Neuronal stem cell (in vitro differentiated cells): ENCODE measurements around the gene PTCD3.

Experiments used
- DNase-seq: peaks from one replicate; pipeline ENCODE4 v3.0.0-alpha.2; 2013; ENCODE audit warnings: low spot score
- H2AFZ ChIP-seq: one replicate; pipeline ENCODE4 v1.6.1; 2013; ENCODE audit warnings: mild to moderate bottlenecking, low read length, inconsistent platforms
- H2AK5ac ChIP-seq: 2 replicates; pipeline ENCODE4 v1.6.1; 2013; ENCODE audit warnings: low read depth, mild to moderate bottlenecking, inconsistent platforms, low read length, moderate library complexity, mixed read lengths
- H2BK120ac ChIP-seq: 2 replicates; pipeline ENCODE4 v1.6.1; 2013; ENCODE audit warnings: low read depth, mild to moderate bottlenecking, inconsistent platforms, low read length, moderate library complexity, mixed read lengths
- H2BK12ac ChIP-seq: one replicate; pipeline ENCODE4 v1.6.1; 2013; ENCODE audit warnings: low read length, inconsistent platforms
- H2BK15ac ChIP-seq: 2 replicates; pipeline ENCODE4 v1.6.1; 2013; ENCODE audit warnings: mild to moderate bottlenecking, low read length, inconsistent platforms, mixed read lengths
- H2BK5ac ChIP-seq: one replicate; pipeline ENCODE4 v1.6.1; 2013; ENCODE audit warnings: inconsistent platforms, mild to moderate bottlenecking, low read length, moderate library complexity
- H3K14ac ChIP-seq: one replicate; pipeline ENCODE4 v1.6.1; 2013; ENCODE audit warnings: low read length, inconsistent platforms
- H3K18ac ChIP-seq: 2 replicates; pipeline ENCODE4 v1.6.1; 2013; ENCODE audit warnings: low read length, inconsistent platforms
- H3K23ac ChIP-seq: 2 replicates; pipeline ENCODE4 v1.6.1; 2013; ENCODE audit warnings: low read depth, mild to moderate bottlenecking, mixed read lengths, low read length, inconsistent platforms; ENCODE audit not compliant: poor library complexity
- H3K27ac ChIP-seq: replicated peaks from 3 replicates; pipeline ENCODE4 v1.5.1; 2013; ENCODE audit warnings: low read length, inconsistent platforms
- H3K27me3 ChIP-seq, 3 experiments: 2 replicates each; pipeline ENCODE4 v1.6.1; 2013; ENCODE audit warnings: low read length in 3 of 3, mild to moderate bottlenecking in 2 of 3, inconsistent platforms in 1 of 3, low read depth in 1 of 3, mixed read lengths in 1 of 3, moderate library complexity in 1 of 3; ENCODE audit not compliant: control insufficient read depth in 3 of 3, insufficient read depth in 3 of 3
- H3K36me3 ChIP-seq, 2 donors: replicated peaks in 1 of 2; 2 replicates each; pipeline ENCODE4 v1.6.1; 2013; ENCODE audit warnings: low read length in 2 of 2; ENCODE audit not compliant: control insufficient read depth in 2 of 2, insufficient read depth in 2 of 2
- H3K4ac ChIP-seq: 2 replicates; pipeline ENCODE4 v1.6.1; 2013; ENCODE audit warnings: inconsistent platforms, mild to moderate bottlenecking, low read length, moderate library complexity
- H3K4me1 ChIP-seq, 2 donors: 1 replicate in 1 of 2; 2 replicates in 1 of 2; pipeline ENCODE4 v1.6.1; 2013; ENCODE audit warnings: low read length in 2 of 2, low read depth in 1 of 2; ENCODE audit not compliant: control insufficient read depth in 2 of 2, insufficient read depth in 1 of 2
- H3K4me2 ChIP-seq: one replicate; pipeline ENCODE4 v1.6.1; 2013; ENCODE audit warnings: mild to moderate bottlenecking, low read length, inconsistent platforms; ENCODE audit not compliant: insufficient read depth, poor library complexity, severe bottlenecking
- H3K4me3 ChIP-seq, 2 donors: 2 replicates each; pipeline ENCODE4 v1.5.1; 2013; ENCODE audit warnings: low read length in 2 of 2, mild to moderate bottlenecking in 2 of 2, inconsistent platforms in 1 of 2, moderate library complexity in 1 of 2
- H3K79me1 ChIP-seq: one replicate; pipeline ENCODE4 v1.6.1; 2013; ENCODE audit warnings: low read depth, mild to moderate bottlenecking, inconsistent platforms, low read length, moderate library complexity
- H3K9ac ChIP-seq: one replicate; pipeline ENCODE4 v1.6.1; 2013; ENCODE audit warnings: mild to moderate bottlenecking, low read depth, low read length, inconsistent platforms; ENCODE audit not compliant: poor library complexity
- H3K9me3 ChIP-seq, 2 donors: replicated peaks in 1 of 2; 2 replicates each; pipeline versions ENCODE3 to v1.6.1; 2013; ENCODE audit warnings: low read length in 2 of 2, mild to moderate bottlenecking in 2 of 2, inconsistent platforms in 1 of 2, low read depth in 1 of 2, mixed read lengths in 1 of 2, moderate library complexity in 1 of 2; ENCODE audit not compliant: control insufficient read depth in 2 of 2, insufficient read depth in 1 of 2
- H4K8ac ChIP-seq: one replicate; pipeline ENCODE4 v1.6.1; 2013; ENCODE audit warnings: low read depth, mild to moderate bottlenecking, inconsistent platforms, low read length, moderate library complexity
- H4K91ac ChIP-seq: one replicate; pipeline ENCODE4 v1.6.1; 2013; ENCODE audit warnings: low read length, low read depth, mild to moderate bottlenecking, inconsistent platforms; ENCODE audit not compliant: poor library complexity
- WGBS, 2 donors: extraction: QIAGEN DNeasy Blood & Tissue Kit; methylation state at CpG; one replicate each; pipeline ENCODE4 v1.1.7; 2013; ENCODE audit warnings: missing lambda C conversion rate in 2 of 2, mixed read lengths in 1 of 2; ENCODE audit not compliant: insufficient read length in 2 of 2, insufficient replicate concordance in 1 of 2; ENCODE audit errors: extremely low coverage in 2 of 2; 5-methylcytosine and 5-hydroxymethylcytosine counted together

Gene PTCD3

GRCh38 chr2:86172610-86173009 is 66.6 kb downstream of the PTCD3 start:
- Histone ChIP-seq H2BK120ac (no peak overlapping the region), H3K4ac (no peak overlapping the region), H3K27ac (no peak overlapping the region), H3K4me1 (no peaks in the 10 kb centered on the region), H3K18ac (no peak overlapping the region), H3K79me1 (no peaks in the 10 kb centered on the region), H2BK12ac (no peak overlapping the region), H2AK5ac (no peak overlapping the region), H4K8ac (no peak overlapping the region), H2AFZ (no peak overlapping the region), H3K4me3 (no peak overlapping the region), H3K9ac (no peak overlapping the region), H2BK5ac (no peak overlapping the region), H4K91ac (no peak overlapping the region), H3K36me3 (peaks cover 7 to 97% of the 10 kb centered on the region in 2 donors), H3K9me3 (no peaks in the 10 kb centered on the region), H3K23ac (no peak overlapping the region), H3K14ac (no peak overlapping the region), H3K4me2 (no peak overlapping the region), H3K27me3 (no peaks in the 10 kb centered on the region), H2BK15ac (no peak overlapping the region)
- DNase-seq = no peak
- no CpG with 5 or more reads among the region's 2 CpGs for WGBS, 2 donors

- H2BK15ac ChIP-seq = no peak overlapping the region
- no peak overlapping the region for H3K4me2 ChIP-seq
- no peak overlapping the region for H2BK12ac ChIP-seq
- no peak overlapping the region for H2AFZ ChIP-seq
- no CpG with 5 or more reads among the region's 2 CpGs for WGBS, 2 donors
- H3K23ac ChIP-seq = no peak overlapping the region
- H3K27ac ChIP-seq = no peak overlapping the region
- no peak overlapping the region for H3K9ac ChIP-seq
- H3K4me3 ChIP-seq = no peak overlapping the region
- no peak overlapping the region for H4K91ac ChIP-seq
- no peak overlapping the region for H2AK5ac ChIP-seq
- no peaks in the 10 kb centered on the region for H3K9me3 ChIP-seq
- H3K27me3 ChIP-seq = no peaks in the 10 kb centered on the region
- no peak for DNase-seq
- H2BK120ac ChIP-seq = no peak overlapping the region
- H4K8ac ChIP-seq = no peak overlapping the region
- no peaks in the 10 kb centered on the region for H3K79me1 ChIP-seq
- no peak overlapping the region for H2BK5ac ChIP-seq
- no peak overlapping the region for H3K14ac ChIP-seq
- H3K18ac ChIP-seq = no peak overlapping the region
- no peaks in the 10 kb centered on the region for H3K4me1 ChIP-seq
- no peak overlapping the region for H3K4ac ChIP-seq
- H3K36me3 ChIP-seq = peaks cover 8 to 96% of the 10 kb centered on the region in 2 donors
Measured at GRCh38 chr2:86174445-86174844, 68.4 kb downstream of the PTCD3 start.

- H3K36me3 ChIP-seq = peaks cover 10 to 93% of the 10 kb centered on the region in 2 donors
Measured at GRCh38 chr2:86175828-86176227, 69.8 kb downstream of the PTCD3 start.

GRCh38 chr2:86176597-86176996 is 70.6 kb downstream of the PTCD3 start:
- Histone ChIP-seq H3K23ac (no peak overlapping the region), H2BK12ac (no peak overlapping the region), H4K8ac (no peak overlapping the region), H3K27ac (no peak overlapping the region), H3K9me3 (no peaks in the 10 kb centered on the region), H3K36me3 (peaks cover 11 to 92% of the 10 kb centered on the region in 2 donors), H3K4me3 (no peak overlapping the region), H3K14ac (no peak overlapping the region), H3K4ac (no peak overlapping the region), H2AK5ac (no peak overlapping the region), H3K4me2 (no peak overlapping the region), H3K9ac (no peak overlapping the region), H2AFZ (no peak overlapping the region), H3K79me1 (peaks cover 3% of the 10 kb centered on the region), H3K27me3 (no peaks in the 10 kb centered on the region), H4K91ac (no peak overlapping the region), H3K4me1 (no peaks in the 10 kb centered on the region), H2BK15ac (no peak overlapping the region), H2BK120ac (no peak overlapping the region), H3K18ac (no peak overlapping the region), H2BK5ac (no peak overlapping the region)
- no peak for DNase-seq

More at GRCh38 chr2:86175828-86176227, 69.8 kb downstream of the PTCD3 start:
- H3K9me3 ChIP-seq = no peaks in the 10 kb centered on the region
- H2BK5ac ChIP-seq = no peak overlapping the region
- no peak overlapping the region for H3K23ac ChIP-seq
- no peak overlapping the region for H4K8ac ChIP-seq
- H2BK15ac ChIP-seq = no peak overlapping the region
- H3K9ac ChIP-seq = no peak overlapping the region
- H3K14ac ChIP-seq = no peak overlapping the region
- no CpG with 5 or more reads among the region's 1 CpG for WGBS, 2 donors
- no peak overlapping the region for H2BK12ac ChIP-seq
- H3K4me1 ChIP-seq = no peaks in the 10 kb centered on the region
- H3K27ac ChIP-seq = no peak overlapping the region
- H2BK120ac ChIP-seq = no peak overlapping the region
- H2AK5ac ChIP-seq = no peak overlapping the region
- no peak overlapping the region for H3K18ac ChIP-seq
- H3K27me3 ChIP-seq = no peaks in the 10 kb centered on the region
- no peak overlapping the region for H2AFZ ChIP-seq
- H4K91ac ChIP-seq = no peak overlapping the region
- no peak overlapping the region for H3K4me2 ChIP-seq
- no peaks in the 10 kb centered on the region for H3K79me1 ChIP-seq
- no peak overlapping the region for H3K4me3 ChIP-seq
- no peak overlapping the region for H3K4ac ChIP-seq
- no peak for DNase-seq
